Stimulated activated CD4-positive, alpha-beta T cell treated with anti-CD3 and anti-CD28 coated beads, Interleukin-4, amount 100 ng/mL, for 4 hours (primary cell): ENCODE measurements around the gene FIGLA.

ENCODE experiments used
- DNase-seq, 2 experiments: peaks; one replicate each; pipeline ENCODE4 v3.0.0-alpha.2; 2020

The FIGLA gene, protein sequence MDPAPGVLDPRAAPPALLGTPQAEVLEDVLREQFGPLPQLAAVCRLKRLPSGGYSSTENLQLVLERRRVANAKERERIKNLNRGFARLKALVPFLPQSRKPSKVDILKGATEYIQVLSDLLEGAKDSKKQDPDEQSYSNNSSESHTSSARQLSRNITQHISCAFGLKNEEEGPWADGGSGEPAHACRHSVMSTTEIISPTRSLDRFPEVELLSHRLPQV

DNA sequence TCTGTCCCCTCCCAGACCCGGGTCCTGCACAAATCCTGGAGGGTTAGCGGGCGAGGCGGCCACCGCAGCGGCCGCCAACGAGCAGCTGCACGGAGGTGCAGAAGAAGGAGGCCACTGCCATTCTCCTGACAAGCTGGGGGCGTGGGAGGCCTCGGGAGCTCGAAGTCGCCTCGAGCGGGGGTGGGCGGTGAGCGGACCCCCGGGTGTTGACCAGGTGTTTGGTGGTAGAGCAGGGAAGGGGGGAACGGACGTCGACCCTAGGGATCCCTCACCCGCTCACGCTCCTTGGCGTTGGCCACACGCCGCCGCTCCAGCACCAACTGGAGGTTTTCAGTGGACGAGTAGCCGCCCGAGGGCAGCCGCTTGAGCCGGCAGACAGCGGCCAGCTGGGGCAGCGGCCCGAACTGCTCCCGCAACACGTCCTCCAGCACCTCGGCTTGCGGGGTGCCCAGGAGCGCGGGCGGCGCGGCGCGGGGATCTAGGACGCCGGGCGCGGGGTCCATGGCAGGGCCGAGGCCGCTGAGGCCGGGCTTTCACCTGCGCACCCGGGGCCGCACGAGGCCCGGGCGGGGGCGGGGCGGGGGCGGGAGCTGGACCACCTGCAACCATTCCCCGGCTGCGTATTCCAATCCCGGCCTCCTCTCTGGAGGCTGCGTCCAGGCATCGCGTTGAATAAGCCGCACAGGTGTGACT is at the start of gene FIGLA:
FIGLA (minus strand) TSS at position 508 of the 693 bp plus-strand sequence; CDS start at position 503, 5 bp downstream.
- no peak for DNase-seq

DNA sequence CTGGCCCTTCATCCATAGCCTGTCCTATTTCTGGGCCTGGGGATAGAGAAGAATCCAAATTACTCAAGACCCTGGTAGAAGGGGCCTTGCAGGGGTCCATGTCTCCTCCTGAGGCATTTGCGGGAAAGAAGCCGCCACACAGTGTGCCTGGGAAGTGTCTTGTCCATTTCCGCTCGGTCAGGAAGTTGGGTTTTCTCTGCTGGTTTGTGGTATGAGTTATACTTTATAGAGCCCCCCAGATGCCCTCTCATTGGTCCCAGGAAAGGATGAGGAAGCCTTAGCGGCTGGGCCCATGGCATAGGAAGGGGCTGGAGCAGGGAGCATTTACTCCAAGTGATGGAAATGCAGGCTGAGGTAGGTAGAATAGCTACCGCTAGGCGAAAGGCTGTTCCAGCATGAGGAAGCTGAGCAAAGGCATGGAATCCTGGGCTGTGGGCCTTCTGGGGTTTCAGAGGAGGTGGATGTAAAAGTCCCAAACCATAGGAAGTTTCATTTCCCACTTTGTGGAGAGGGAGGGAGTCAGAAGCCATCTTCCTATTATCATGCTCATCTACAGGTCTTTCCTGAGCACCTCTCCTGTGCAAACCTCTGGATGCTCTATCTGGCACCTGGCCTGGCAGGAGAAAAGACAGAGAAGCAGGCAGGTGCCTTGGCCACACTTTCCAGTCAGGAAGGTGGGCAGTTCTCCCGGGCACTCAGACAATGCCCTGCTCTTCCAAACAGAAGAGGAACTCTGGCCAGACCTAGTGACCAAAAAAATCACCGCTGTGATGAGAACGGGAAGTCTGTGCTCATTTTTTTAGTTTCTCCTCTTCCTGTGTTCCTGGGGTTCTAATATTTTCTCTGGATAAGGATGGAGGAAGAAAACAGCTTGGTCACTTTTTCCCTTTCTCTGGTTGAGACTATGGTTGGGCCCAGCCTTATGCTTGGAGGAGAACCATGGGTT is 47.8 kb upstream of the FIGLA start:
- no peak for DNase-seq

DNA sequence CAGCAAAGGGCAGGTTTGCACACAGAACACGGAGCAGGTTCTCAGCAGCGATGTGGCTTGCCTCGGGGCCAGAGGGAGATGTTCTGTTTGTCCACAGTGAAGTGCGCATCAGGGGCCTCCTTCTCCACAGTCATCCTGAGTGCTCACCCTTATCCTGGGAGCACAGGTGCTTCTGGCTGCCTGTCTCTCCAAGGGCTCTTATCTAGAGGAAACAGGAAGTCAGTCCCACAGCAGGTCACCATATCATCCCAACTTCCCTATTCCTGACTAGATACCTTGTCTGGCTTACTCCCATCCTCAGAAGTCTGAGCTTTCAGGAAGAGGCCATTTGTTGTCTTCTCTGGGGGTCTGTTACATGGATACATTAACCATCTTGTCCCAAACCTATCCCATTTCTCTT is 45.2 kb upstream of the FIGLA start, which contains the start of gene CD207:
CD207 (minus strand) TSS at position 174 of the 400 bp plus-strand sequence; CDS start at position 134, 40 bp downstream.
- DNase-seq, result no peak

DNA sequence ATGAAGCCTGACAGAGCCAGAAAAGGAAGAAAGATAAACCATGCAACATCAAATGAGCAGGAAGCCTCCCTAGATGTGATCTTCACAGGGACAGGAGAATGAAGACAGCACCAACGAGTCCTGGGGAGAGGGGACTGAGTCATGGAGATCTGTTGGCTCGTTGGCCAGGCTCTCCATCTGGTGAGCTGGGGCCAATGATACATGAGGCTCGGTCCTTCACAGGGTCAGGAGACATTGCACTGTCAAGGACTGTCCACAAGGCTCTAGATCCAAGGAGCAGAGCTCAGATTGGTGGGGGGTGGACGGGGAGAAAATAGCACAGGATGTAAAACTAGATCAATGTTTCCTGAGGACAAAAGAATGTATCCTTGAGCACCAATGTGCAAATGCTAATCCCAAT is 44.4 kb upstream of the FIGLA start:
- no peak for DNase-seq

DNA sequence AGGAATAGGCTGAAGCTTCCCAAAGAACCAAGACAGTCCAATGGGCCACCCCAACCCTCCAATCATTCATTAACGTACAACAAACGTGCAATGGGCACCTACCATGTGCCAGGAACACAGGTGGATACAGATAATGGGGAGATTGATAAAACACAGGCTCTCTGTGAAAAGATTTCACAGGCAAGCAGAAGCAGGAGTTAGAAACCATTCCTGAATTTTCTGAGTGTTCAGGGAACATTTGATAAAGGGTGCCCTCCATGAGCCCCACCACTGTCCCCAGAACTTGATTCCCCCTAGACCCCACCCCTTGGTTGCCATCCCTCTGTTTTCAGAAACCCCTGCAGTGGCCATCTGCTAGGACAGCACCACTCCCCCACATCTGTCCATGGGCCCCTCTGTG is 43.7 kb upstream of the FIGLA start:
- DNase-seq, result no peak

DNA sequence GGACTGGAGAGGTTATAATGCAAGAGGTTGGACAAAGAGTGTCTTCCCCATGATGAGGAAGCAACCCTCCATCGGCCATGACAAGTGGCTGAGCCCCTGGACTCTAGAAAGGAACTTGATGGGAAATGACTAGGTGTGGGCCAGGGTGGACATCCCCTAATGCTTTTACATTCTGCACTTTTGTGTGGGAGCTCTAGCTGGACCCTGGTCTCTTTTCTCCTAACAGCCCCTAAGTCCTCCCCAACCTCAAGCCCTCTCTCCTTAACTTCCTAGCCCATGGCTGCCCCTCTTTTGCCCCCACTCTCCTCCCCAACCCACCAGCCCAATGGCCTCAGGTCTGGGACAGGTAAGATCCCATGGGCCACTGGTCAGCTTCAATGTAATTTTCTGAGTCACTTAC is 42.8 kb upstream of the FIGLA start:
- DNase-seq, result no peak

DNA sequence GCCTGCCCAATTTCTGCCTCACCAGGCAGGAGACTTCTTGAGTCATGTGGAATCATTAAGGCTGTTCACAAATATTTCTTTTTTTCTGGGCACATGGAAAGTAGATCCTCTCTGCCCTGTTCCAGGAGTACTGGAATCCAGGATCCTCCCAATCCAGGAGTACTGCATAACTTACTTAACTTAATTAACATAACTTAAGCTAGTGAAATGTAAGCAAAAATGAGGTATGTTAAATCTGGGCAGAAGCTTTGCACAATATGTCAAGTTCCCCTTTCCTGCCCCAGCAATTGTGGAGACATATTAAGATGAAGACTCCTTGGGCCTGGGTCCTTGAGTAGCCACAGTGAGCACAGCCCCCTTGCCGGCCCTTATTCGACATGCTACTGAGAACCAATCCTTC is 41.9 kb upstream of the FIGLA start:
- no peak for DNase-seq

DNA sequence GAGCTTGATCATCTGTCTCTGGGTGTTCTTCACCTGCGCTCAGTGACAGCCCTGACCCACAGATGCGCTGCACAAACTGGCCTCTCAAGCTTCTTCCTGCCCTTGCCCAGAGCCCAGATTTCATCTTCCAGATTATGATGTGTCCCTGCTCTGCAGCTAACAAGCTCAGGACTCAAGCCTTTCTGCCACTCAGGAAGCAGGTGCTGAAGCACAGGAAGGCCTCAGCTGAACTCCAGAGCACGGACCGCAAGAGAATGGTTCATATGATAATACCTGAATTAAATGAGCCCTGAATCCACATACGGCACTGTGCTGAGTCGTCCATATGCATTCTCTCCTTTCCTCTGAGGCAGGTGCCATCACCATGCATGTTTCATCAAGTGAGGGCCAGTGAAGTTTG is 41.4 kb upstream of the FIGLA start:
- DNase-seq, result no peak

DNA sequence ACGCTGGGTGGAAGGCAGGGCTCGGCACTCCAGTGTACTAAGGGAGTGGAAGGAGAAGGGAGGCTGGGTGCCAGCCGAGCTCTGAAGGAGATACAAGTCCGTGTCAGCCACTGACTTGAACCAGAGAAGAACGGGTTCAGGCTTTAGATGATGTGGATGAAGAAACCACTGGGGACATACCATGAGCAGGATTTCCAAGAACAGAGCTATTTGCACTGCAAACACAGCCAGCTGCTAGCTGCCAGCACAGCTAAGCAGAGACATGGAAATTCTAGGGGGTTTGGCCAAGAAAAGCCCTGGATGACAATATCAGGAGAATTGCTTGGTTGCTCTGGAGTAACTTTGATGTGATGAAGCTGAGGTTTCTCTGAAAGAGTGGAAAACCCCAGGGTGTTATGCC is 39.9 kb upstream of the FIGLA start:
- no peak for DNase-seq

DNA sequence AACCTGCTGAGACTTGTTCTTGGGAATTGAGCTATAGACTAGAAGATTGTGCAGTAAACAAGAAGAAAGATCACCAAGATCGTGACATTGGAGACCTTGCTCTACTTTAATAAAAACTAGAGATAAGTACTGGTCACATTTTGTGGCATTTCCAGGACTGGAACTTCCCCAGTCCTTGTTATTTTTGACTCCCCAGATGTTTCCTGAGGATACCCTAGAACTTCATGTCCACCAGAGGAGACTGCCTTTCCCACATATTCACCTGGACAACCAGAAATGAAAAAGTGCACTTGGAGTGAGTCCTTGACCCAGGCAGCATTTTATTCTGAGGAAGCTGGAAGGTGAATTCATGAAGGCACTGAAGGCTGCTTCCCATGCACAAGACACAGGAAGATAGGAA is 39.5 kb upstream of the FIGLA start:
- no peak for DNase-seq

DNA sequence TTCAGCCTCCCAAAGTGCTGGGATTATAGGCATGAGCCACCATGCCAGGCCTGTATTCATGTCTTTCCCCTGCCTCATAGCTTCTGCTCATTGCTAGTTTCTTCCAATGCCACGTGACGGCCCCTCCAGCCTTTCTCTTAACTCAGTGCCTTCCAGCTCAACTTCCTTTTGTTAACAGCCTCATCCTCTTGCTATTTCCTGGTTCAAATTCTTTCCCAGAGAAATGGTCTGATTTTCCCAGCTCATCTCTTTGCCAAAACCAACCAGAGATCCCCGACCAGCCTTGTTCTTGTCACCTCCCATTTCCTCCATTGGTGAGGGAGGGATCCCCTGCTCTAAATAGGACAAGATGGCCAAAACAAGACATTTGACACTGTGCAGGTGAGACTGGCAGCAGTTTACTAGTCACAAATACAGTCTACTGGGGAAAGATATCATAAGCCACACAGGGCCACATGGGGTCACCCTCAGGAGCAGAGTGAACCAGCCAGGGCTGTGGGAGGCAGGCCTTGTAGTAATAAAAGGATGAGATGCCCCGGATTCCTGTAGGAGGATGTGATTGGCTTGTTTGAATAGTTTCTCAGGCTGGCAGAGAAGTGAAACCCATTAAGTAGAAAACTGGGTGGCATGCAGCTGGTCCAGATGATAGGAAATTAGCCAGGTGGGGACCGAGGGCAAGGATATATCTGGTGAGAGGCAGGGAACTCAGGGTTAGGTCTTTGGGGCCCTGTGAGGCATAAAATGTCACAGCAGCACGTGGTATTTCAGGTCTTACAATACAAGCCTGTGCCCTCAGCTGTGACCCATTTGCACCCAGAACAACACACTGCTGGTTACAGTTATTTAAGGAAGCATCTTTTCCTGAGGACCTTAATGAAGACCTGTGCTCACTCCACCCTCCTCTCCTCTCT is 38.7 kb upstream of the FIGLA start:
- no peak for DNase-seq

DNA sequence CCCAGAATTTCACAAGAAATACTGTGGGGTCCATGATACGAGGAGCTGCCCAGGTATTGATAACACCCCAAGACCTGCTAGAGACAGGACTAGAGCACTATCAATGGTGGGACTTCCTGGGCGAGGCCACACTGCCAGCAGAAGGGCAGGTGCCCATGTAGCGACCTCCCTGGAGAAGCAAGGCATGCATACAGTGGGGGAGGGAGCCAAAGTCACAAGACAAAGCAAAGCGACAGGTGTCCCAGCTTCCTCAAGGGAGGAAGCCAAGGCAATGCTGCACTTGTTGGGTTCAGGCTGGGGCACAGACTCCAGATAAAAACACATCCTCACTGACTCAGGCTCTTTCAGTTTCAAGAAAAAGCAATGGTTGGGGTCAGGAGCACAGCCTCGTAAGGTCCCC is 37.7 kb upstream of the FIGLA start:
- DNase-seq, result no peak

DNA sequence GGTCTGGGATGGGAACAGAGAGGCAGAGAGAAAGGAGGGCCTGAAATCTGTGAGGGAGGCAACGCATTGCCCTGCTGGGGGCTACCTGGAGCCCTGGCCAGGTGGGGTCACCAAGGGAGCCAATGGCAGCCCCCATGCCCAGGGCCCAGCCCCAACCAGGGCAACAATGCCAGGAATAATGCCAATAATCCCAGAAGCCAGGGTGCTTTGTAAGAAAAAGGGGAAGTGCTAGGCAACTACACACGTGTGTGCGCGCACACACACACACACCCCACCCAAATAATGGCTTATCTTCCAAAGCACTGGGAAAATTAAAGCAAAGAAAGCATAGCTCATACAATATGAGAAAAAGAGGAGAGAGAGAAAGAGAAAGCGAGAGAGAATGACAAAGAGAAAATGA is 36.9 kb upstream of the FIGLA start:
- DNase-seq, result no peak

DNA sequence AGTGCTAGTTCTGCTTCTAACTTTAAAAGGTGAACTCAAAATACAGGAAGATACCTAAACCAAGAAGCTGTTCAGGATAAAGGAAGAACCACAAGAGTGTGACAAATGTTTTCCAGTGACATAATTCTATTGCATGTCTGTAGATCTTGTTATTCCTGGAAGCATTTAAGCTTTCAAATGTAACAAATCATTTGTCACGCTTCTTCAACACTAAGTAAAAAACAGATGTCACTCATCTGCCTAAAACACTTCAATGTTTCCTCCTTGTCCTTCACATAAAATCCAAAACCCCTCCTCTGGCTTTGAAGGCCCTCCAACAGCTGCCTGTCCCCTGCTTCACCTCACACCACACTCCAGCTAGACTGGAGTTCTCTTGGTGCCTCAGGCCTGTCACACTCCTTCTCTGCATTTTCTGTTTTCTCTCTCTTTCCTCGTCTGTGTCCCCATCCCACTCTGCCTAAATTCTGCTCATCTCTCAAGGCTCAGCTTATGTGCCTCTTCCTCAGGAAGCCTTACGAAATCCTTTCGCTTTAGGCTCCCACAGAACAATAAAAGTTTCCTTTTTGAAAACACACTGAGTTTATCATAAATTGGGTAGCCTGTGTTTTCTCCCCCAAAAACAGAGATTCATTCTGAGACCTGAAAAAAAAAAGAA is 36.4 kb upstream of the FIGLA start:
- DNase-seq, result no peak

DNA sequence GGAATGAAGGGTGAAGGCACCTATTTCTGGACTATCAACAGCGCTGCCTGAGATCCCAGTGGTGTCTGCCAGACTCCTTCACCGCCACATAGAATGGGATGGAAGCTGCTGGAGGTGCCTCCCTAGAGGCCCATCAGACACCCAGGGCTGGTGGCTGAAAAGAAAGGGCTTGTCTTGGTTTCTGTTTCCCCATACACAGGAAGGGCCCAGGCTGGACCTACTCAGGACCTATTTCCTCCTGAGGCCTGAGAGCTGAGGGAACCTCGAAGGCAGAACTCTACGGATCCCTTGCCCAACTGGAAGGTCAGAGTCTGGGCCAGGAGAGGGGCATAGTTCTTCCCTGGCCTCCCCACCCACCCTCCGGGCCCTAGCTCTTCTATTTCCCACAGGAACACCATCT is 32.8 kb upstream of the FIGLA start:
- no peak for DNase-seq

DNA sequence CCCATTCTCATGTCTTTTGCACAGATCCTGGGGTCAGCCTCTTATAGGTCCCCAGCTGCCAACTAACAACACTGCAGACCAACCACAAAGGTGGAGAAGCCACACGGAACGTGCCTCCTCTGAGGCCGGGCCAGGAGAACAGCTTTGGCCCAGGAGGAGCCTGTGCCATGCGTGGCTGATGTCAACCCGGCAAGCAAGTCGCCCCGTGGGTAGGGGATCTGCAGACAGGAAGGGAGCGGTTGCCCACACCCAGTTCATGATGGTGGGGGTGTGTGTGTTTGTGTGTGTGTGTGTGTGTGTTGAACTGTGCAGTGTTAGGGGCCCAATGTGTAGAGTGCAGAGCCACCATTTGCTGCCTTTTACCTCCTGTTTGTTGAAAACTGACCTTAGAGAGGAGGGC is 32.4 kb upstream of the FIGLA start:
- no peak for DNase-seq

DNA sequence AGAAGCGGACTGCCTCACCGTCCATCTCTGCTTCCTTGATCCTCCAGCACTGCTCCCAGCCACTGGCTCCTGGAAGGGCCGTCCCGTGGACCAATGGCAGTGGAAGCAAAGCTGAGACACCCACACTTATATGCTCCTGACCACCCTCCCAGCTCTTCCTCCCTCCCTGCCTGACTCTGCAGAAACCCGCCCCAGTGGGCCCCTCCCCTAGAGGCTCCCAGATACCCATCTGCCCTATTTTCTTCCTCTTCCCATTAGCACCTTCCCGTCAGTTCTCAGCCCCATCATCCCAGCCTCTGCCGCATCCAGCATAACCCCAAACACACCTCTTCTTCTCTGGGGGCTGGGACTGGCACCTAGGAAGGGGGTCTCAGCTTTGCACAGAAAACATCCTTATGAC is 30.1 kb upstream of the FIGLA start, which contains the start of gene CLEC4F:
CLEC4F (minus strand) TSS at position 101 of the 400 bp plus-strand sequence; CDS start at position 25, 76 bp downstream.
- no peak for DNase-seq

DNA sequence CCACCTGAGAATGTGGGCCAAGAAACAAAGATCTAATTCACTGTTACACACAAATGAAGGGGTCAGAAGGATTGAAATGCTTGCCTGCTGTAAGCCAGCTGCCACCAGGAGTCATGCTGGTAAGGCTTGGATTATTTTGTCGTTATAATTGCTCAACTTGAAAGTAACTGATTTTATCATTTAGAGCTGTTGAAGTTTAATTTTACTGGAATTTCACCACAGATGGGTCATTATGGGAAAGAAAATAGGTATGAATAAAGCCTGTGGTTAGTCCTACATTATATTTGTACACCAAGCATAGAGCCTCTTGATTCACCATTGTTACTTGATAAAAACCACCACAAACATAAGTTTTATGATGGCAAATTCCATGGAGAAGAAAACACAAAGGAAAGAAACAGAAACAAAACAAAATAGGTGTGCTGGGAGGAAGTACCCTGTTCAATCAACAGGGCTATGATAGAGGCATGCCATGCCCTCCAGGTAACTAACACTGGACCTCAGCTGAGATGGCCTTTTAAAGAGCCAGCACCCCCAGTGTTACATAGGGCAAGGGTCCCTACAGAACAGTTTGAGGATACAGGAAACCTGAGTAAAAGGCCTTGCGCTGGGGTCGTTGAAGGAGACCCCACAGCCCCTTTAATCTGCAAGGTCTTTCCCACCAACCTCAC is 27.0 kb upstream of the FIGLA start:
- DNase-seq, result no peak

DNA sequence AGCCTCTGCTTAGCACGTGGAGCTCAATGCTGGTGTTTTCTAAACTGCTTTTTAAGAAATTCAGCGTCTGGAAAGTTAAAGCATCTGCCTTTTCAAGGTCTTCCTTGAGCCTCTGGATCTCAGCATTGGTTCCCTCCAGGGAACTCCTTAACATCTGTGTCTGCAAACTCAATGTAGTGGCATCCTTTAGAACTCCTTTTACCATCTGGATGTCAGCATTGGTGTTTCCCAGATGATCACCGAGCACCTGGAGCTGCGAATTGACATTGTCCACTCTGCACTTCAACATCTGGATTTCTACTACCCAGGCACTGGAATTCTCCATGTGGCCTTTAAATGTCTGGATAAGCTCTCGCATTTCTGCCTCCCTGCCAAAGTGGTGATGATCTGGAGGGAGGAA is 26.3 kb upstream of the FIGLA start:
- DNase-seq, result no peak

DNA sequence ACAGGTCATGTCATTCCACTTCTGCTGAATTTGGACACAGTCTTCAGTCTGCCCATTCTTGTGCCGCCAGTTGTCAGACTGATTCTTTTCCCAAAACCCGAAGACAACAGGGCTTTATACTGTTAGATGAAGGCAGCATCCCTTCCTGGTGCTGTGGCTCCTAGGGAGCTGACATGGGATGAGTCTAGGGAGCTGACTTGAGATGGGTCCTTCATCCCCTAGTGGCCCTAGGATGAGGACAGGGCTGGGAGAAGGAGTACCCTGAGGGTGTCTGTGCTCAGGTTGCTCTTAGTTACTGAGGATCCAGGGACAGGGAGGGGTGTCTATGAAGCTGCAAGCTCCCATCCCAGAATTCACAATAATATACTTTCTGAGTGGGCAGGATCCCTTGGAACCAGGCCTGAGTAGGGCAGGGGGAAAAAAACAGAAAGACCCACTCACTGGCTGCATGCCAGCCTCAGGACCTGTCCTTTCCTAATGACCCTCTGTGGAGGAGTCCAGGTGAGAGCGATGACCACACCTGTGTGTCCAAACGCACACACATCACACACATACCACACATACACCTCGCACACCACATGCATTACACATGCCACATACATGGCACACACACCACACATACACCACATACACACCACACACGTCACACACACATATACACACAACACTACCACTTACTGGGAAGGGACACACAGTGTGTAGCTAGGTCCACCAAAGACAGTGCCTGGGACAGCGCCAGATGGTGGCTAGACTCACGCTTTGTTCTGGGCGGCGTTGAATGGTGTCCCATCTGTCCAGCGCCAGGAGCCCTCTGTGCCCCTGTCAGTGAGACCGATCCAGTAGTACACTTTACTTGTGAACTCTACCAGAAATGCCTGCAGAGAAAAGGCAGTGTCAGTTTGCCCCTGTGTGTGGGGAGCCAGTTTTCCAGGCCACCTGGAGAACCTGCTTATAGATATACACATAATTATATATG is 18.8 kb upstream of the FIGLA start:
- no peak for DNase-seq
